Stomach smooth muscle (tissue), 2 donors: Measurements from ENCODE around the gene USP6NL.

Source experiments
- H3K27ac ChIP-seq: one replicate; pipeline ENCODE4 v1.7.0; 2013; ENCODE audit warnings: mild to moderate bottlenecking, low read length, inconsistent platforms
- H3K27me3 ChIP-seq, 2 donors: one replicate each; pipeline ENCODE4 v1.7.0; 2013; ENCODE audit warnings: low read length in 2 of 2; ENCODE audit not compliant: insufficient read depth in 2 of 2, control insufficient read depth in 1 of 2
- H3K36me3 ChIP-seq, 2 donors: one replicate each; pipeline ENCODE4 v1.7.0; 2013; ENCODE audit warnings: low read length in 2 of 2; ENCODE audit not compliant: control insufficient read depth in 2 of 2, insufficient read depth in 2 of 2
- H3K4me1 ChIP-seq: one replicate; pipeline ENCODE4 v1.7.0; 2013; ENCODE audit warnings: low read length; ENCODE audit not compliant: control insufficient read depth, insufficient read depth
- H3K4me3 ChIP-seq, 2 donors: one replicate each; pipeline ENCODE4 v1.7.0; 2013; ENCODE audit warnings: low read length in 2 of 2
- H3K9ac ChIP-seq, 2 donors: one replicate each; pipeline ENCODE4 v1.7.0; 2013; ENCODE audit warnings: low read length in 2 of 2, mild to moderate bottlenecking in 1 of 2
- H3K9me3 ChIP-seq, 2 donors: one replicate each; pipeline ENCODE4 v1.7.0; 2013; ENCODE audit warnings: low read length in 2 of 2; ENCODE audit not compliant: control insufficient read depth in 2 of 2
- donor health status: healthy.
- donor health status: Pancreatic carcinoma.

The USP6NL gene

GRCh38 chr10:11611248-11612020 is at the start of gene USP6NL:
Gene USP6NL (minus strand): TSS chr10:11611650. CDS start chr10:11597634, 14,016 bp downstream.
- Histone ChIP-seq H3K9ac (peak within 1 kb of the TSS; percentile 71 to 77), H3K36me3 (no peaks in the 10 kb centered on the region), H3K4me1 (no peaks in the 10 kb centered on the region), H3K27ac (peak within 1 kb of the TSS; percentile 56), H3K27me3 (no peaks in the 10 kb centered on the region), H3K9me3 (no peaks in the 10 kb centered on the region), H3K4me3 (peak within 1 kb of the TSS; percentile 81 to 84)

GRCh38 chr10:11658801-11659368 is 47.4 kb upstream of the USP6NL start:
- Histone ChIP-seq H3K9ac (no peak overlapping the region), H3K27me3 (no peaks in the 10 kb centered on the region), H3K4me3 (no peak overlapping the region), H3K36me3 (no peaks in the 10 kb centered on the region), H3K9me3 (no peaks in the 10 kb centered on the region), H3K27ac (no peak overlapping the region), H3K4me1 (no peaks in the 10 kb centered on the region)

- Histone ChIP-seq H3K9ac (no peak overlapping the region), H3K36me3 (no peaks in the 10 kb centered on the region), H3K4me1 (no peaks in the 10 kb centered on the region), H3K4me3 (no peak overlapping the region), H3K27ac (no peak overlapping the region), H3K27me3 (no peaks in the 10 kb centered on the region), H3K9me3 (no peaks in the 10 kb centered on the region)
Measured at GRCh38 chr10:11655836-11656235, 44.4 kb upstream of the USP6NL start.

- Histone ChIP-seq H3K9me3 (no peaks in the 10 kb centered on the region), H3K36me3 (no peaks in the 10 kb centered on the region), H3K4me1 (no peaks in the 10 kb centered on the region), H3K4me3 (no peak overlapping the region), H3K27ac (no peak overlapping the region), H3K27me3 (no peaks in the 10 kb centered on the region), H3K9ac (no peak overlapping the region)
Measured at GRCh38 chr10:11654659-11655058, 43.2 kb upstream of the USP6NL start.

GRCh38 chr10:11653758-11654471 is 42.5 kb upstream of the USP6NL start:
- H3K36me3 ChIP-seq = no peaks in the 10 kb centered on the region

GRCh38 chr10:11647676-11648075 is 36.2 kb upstream of the USP6NL start:
- Histone ChIP-seq H3K9me3 (no peaks in the 10 kb centered on the region), H3K36me3 (no peaks in the 10 kb centered on the region), H3K9ac (no peak overlapping the region), H3K27me3 (no peaks in the 10 kb centered on the region), H3K4me1 (no peaks in the 10 kb centered on the region), H3K4me3 (no peak overlapping the region), H3K27ac (no peak overlapping the region)

More at GRCh38 chr10:11653758-11654471, 42.5 kb upstream of the USP6NL start:
- Histone ChIP-seq H3K27ac (no peak overlapping the region), H3K4me1 (no peaks in the 10 kb centered on the region), H3K27me3 (no peaks in the 10 kb centered on the region), H3K4me3 (no peak overlapping the region), H3K9me3 (no peaks in the 10 kb centered on the region), H3K9ac (no peak overlapping the region)

- Histone ChIP-seq H3K27ac (no peak overlapping the region), H3K36me3 (no peaks in the 10 kb centered on the region), H3K9ac (no peak overlapping the region), H3K27me3 (no peaks in the 10 kb centered on the region), H3K4me1 (no peaks in the 10 kb centered on the region), H3K4me3 (no peak overlapping the region), H3K9me3 (peaks cover 0 to 2% of the 10 kb centered on the region in 2 donors)
Measured at GRCh38 chr10:11646450-11646849, 35.0 kb upstream of the USP6NL start.

- no peaks in the 10 kb centered on the region for H3K27me3 ChIP-seq
Measured at GRCh38 chr10:11643039-11643438, 31.6 kb upstream of the USP6NL start.

GRCh38 chr10:11642566-11642965 is 31.1 kb upstream of the USP6NL start:
- Histone ChIP-seq H3K27ac (no peak overlapping the region), H3K9me3 (peaks cover 0 to 2% of the 10 kb centered on the region in 2 donors), H3K4me1 (no peaks in the 10 kb centered on the region), H3K36me3 (no peaks in the 10 kb centered on the region), H3K27me3 (no peaks in the 10 kb centered on the region), H3K4me3 (no peak overlapping the region), H3K9ac (no peak overlapping the region)

More at GRCh38 chr10:11643039-11643438, 31.6 kb upstream of the USP6NL start:
- Histone ChIP-seq H3K9ac (no peak overlapping the region), H3K4me3 (no peak overlapping the region), H3K9me3 (peaks cover 0 to 2% of the 10 kb centered on the region in 2 donors), H3K4me1 (no peaks in the 10 kb centered on the region), H3K27ac (no peak overlapping the region), H3K36me3 (no peaks in the 10 kb centered on the region)

- H3K36me3 ChIP-seq = no peaks in the 10 kb centered on the region
- H3K4me1 ChIP-seq = no peaks in the 10 kb centered on the region
- H3K27me3 ChIP-seq = no peaks in the 10 kb centered on the region
- H3K9ac ChIP-seq = no peak overlapping the region
- no peak overlapping the region for H3K27ac ChIP-seq
- H3K4me3 ChIP-seq = no peak overlapping the region
- H3K9me3 ChIP-seq = peaks cover 0 to 2% of the 10 kb centered on the region in 2 donors
Measured at GRCh38 chr10:11639849-11640764, 28.7 kb upstream of the USP6NL start.
